HepG2 (cell line): ENCODE measurements around the gene NAT9. TPM values are rescaled to one million over a fixed set of nuclear protein-coding genes. Genes with fewer than 3 reads are reported as not detected.

Experiments used
- AHDC1 ChIP-seq: sonication (generic); formaldehyde crosslinking; IDR thresholded peaks from 2 replicates; pipeline ENCODE4 v1.5.1; 2020; ENCODE audit warnings: mild to moderate bottlenecking, missing genetic modification reagents, borderline replicate concordance
- ASH2L ChIP-seq: fragments of 300-600, 200-600 bp; sonication (generic); IDR thresholded peaks from 2 replicates; pipeline ENCODE4 v1.7.0; 2017; ENCODE audit warnings: low read depth, mild to moderate bottlenecking, moderate library complexity, mixed read lengths, low read length; ENCODE audit not compliant: insufficient read length
- BRD4 ChIP-seq: sonication (generic); formaldehyde crosslinking; IDR thresholded peaks from 2 replicates; pipeline ENCODE4 v1.4.0; 2020; ENCODE audit warnings: missing genetic modification reagents
- GLMP ChIP-seq: sonication (generic); formaldehyde crosslinking; IDR thresholded peaks from 2 replicates; pipeline ENCODE4 v1.9.0; 2021; ENCODE audit warnings: missing genetic modification reagents, mild to moderate bottlenecking, borderline replicate concordance
- MATR3 ChIP-seq: sonication (generic); formaldehyde crosslinking; IDR thresholded peaks from 2 replicates; pipeline ENCODE4 v1.4.0; 2020; ENCODE audit warnings: missing genetic modification reagents
- MTA1 ChIP-seq: sonication (generic); formaldehyde crosslinking; IDR thresholded peaks from 2 replicates; pipeline ENCODE4 v1.4.0; 2020; ENCODE audit warnings: missing genetic modification reagents, mild to moderate bottlenecking, borderline replicate concordance
- MTF2 ChIP-seq: sonication (generic); formaldehyde crosslinking; IDR thresholded peaks from 2 replicates; pipeline ENCODE4 v1.5.0; 2020; ENCODE audit warnings: missing genetic modification reagents, borderline replicate concordance
- REPIN1 ChIP-seq: sonication (generic); formaldehyde crosslinking; IDR thresholded peaks from 2 replicates; pipeline ENCODE4 v1.8.0; 2022; ENCODE audit warnings: missing genetic modification reagents, low read depth, mild to moderate bottlenecking, borderline replicate concordance
- REXO4 ChIP-seq: sonication (generic); formaldehyde crosslinking; IDR thresholded peaks from 2 replicates; pipeline ENCODE4 v1.8.0; 2022; ENCODE audit warnings: missing genetic modification reagents, mild to moderate bottlenecking, borderline replicate concordance
- RFX1 ChIP-seq: fragments of 450-650 bp; IDR thresholded peaks from 2 replicates; pipeline ENCODE4 v1.6.1; 2017
- RXRA ChIP-seq: sonication (generic); formaldehyde crosslinking; IDR thresholded peaks from 2 replicates; pipeline ENCODE4 v1.5.1; 2020; ENCODE audit warnings: missing genetic modification reagents
- SRSF4 ChIP-seq: fragments of 200-400 bp; formaldehyde crosslinking; IDR thresholded peaks from one replicate; pipeline ENCODE4 v1.6.1; 2018; ENCODE audit warnings: mild to moderate bottlenecking, low read depth, low read length, moderate library complexity; ENCODE audit not compliant: poor library complexity, severe bottlenecking
- TP53 ChIP-seq: sonication (generic); formaldehyde crosslinking; conservative IDR thresholded peaks from 2 replicates; pipeline ENCODE4 v1.4.0; 2020; ENCODE audit warnings: missing genetic modification reagents
- ZNF224 ChIP-seq: sonication (generic); formaldehyde crosslinking; IDR thresholded peaks from 2 replicates; pipeline ENCODE4 v1.5.0; 2020; ENCODE audit warnings: mild to moderate bottlenecking, missing genetic modification reagents
- ZNF24 ChIP-seq: fragments of 450-650 bp; IDR thresholded peaks from 2 replicates; pipeline ENCODE4 v1.6.1; 2017; ENCODE audit warnings: antibody characterized with exemption, mild to moderate bottlenecking
- ZNF276 ChIP-seq: sonication (generic); formaldehyde crosslinking; IDR thresholded peaks from 2 replicates; pipeline ENCODE4 v1.4.0; 2020; ENCODE audit warnings: mild to moderate bottlenecking, low read depth, missing genetic modification reagents
- ZNF383 ChIP-seq: sonication (generic); formaldehyde crosslinking; IDR thresholded peaks from 2 replicates; pipeline ENCODE4 v1.4.0; 2020; ENCODE audit warnings: missing genetic modification reagents, mild to moderate bottlenecking, borderline replicate concordance
- ZNF607 ChIP-seq: sonication (generic); formaldehyde crosslinking; IDR thresholded peaks from 2 replicates; pipeline ENCODE4 v1.5.1; 2020; ENCODE audit warnings: missing genetic modification reagents, mild to moderate bottlenecking, borderline replicate concordance
- ZNF614 ChIP-seq: IDR thresholded peaks from 2 replicates; pipeline ENCODE4 v1.6.1; 2018; ENCODE audit warnings: missing biosample characterization, missing genetic modification reagents, inconsistent platforms, borderline replicate concordance
- ZNF891 ChIP-seq: sonication (generic); formaldehyde crosslinking; IDR thresholded peaks from 2 replicates; pipeline ENCODE4 v1.5.0; 2020; ENCODE audit warnings: mild to moderate bottlenecking, missing genetic modification reagents
- polyA plus RNA-seq, 8 experiments: library from polyadenylated mRNA; depleted of rRNA in 3 of 8; stranded (reverse) in 7 of 8; unstranded in 1 of 8; fragments of >200 nt; fragmentation: Illumina TruSeq in 4 of 8; extraction: Trizol in 4 of 8; gene quantifications; 2 replicates each; pipeline versions ENCODE4 v1.2.1 to v1.2.3, GENCODE V29; 2011 to 2016; ENCODE audit warnings: low read depth in 4 of 8, missing spikeins in 1 of 8, mixed read lengths in 1 of 8; ENCODE audit not compliant: insufficient read depth in 1 of 8
- total RNA-seq, 5 experiments: library from RNA; depleted of rRNA; stranded (reverse); fragments of >200 nt; fragmentation: Illumina TruSeq; extraction: Trizol; gene quantifications; 2 replicates each; pipeline ENCODE4 v1.2.3, GENCODE V29; 2016; ENCODE audit warnings: low read depth in 1 of 5

NAT9 gene
- total and polyA plus RNA-seq, 2 of the 13 experiments (the other 11 are each of a cell fraction or from before 2014, with no cell fraction given) = 39.7 to 44.2 TPM

DNA sequence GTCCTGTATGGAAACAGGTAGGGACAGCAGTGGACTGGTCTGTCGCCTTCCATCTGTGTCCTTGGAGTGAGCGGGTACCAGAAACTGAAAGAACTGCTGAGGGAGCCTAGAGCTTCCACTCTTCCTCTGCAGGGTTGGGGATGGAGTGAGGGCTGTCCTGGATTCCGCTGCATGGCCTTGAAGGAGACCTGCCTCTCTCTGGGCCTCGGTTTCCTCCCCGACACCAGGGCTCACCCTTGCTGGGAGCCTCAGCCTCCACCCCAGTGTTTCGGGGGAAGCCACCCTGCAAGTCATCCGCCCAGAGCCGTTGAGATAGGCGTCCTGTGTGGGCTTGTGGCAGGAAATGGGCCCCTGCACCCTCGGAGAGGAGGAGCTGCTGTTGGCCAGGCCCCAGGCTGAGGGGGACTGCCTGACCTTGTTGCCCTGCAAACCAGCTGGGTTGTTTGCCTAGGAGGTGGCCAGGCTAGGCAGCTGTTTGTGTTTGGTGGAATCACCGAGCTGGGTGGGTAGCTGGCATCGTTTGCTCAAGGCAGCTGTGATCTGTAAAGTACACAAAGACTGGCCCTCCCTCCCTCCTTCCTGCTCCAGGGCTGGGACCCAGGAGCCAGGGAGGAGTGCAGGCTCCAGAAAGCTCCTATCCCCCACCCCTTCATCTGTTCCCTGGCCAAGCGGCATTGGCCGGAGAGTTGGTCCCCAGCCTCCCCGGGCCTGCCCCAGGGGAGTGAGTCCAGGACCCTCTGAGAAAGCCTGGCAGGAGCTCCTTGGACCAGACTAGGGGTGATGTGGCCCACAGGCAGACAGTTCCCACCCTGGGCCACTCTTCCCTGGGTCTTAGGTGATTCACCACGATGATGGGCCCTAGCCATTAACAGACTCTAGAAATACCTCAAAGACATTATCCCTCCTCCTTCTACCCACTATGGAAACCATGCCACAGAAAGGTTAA lies 37.8 kb downstream of the NAT9 start (continued):
- no peak for TF ChIP-seq AHDC1 (CRISPR knock-in tag)
- no peak for TF ChIP-seq ASH2L
- TF ChIP-seq GLMP (CRISPR knock-in tag) = no peak
- no peak for TF ChIP-seq MATR3 (CRISPR knock-in tag)
- TF ChIP-seq ZNF24 = no peak
- TF ChIP-seq ZNF383 (CRISPR knock-in tag) = no peak
- no peak for TF ChIP-seq REXO4 (CRISPR knock-in tag)
- no peak for TF ChIP-seq ZNF276 (CRISPR knock-in tag)
- no peak for TF ChIP-seq MTF2 (CRISPR knock-in tag)
- peak; percentile 74; the same call in 1 of the 2 replicates for TF ChIP-seq ZNF614 (CRISPR knock-in tag)
- no peak for TF ChIP-seq REPIN1 (CRISPR knock-in tag)
- TF ChIP-seq BRD4 (CRISPR knock-in tag) = no peak
- peak; percentile 8; the same call in 1 of the 2 replicates for TF ChIP-seq ZNF891 (CRISPR knock-in tag)
- no peak for TF ChIP-seq SRSF4
- TF ChIP-seq RXRA (CRISPR knock-in tag) = peak; percentile 84
- peak; percentile 90; the same call in 1 of the 2 replicates for TF ChIP-seq MTA1 (CRISPR knock-in tag)
- TF ChIP-seq RFX1 = no peak
- no peak for TF ChIP-seq TP53 (CRISPR knock-in tag)
- no peak for TF ChIP-seq ZNF224 (CRISPR knock-in tag)
- TF ChIP-seq ZNF607 = no peak
